ENCODE results near the gene PKDCC.

The PKDCC gene

GRCh38 chr2:42092084-42092996, 44.5 kb downstream of the PKDCC start:
- DNase-seq, result no peak

GRCh38 chr2:42094114-42094513, 46.3 kb downstream of the PKDCC start:
- no peak for DNase-seq

- DNase-seq, result peak; percentile 87
Observed at GRCh38 chr2:42095923-42096408, 48.1 kb downstream of the PKDCC start.

- no peak for DNase-seq
Observed at GRCh38 chr2:42096869-42097591, 49.2 kb downstream of the PKDCC start.

GRCh38 chr2:42098571-42099437, 51.0 kb downstream of the PKDCC start:
- DNase-seq, result no peak

- no peak for DNase-seq
Observed at GRCh38 chr2:42099438-42100173, 51.8 kb downstream of the PKDCC start.

- DNase-seq, result no peak
Observed at GRCh38 chr2:42100683-42101205, 52.9 kb downstream of the PKDCC start.

- DNase-seq, result no peak
Observed at GRCh38 chr2:42101206-42102023, 53.6 kb downstream of the PKDCC start.

- DNase-seq, result no peak
Observed at GRCh38 chr2:42102024-42102590, 54.3 kb downstream of the PKDCC start.

- no peak for DNase-seq
Observed at GRCh38 chr2:42102591-42103450, 55.0 kb downstream of the PKDCC start.

- DNase-seq, result no peak
Observed at GRCh38 chr2:42103829-42104228, 56.0 kb downstream of the PKDCC start.

- DNase-seq, result no peak
Observed at GRCh38 chr2:42104621-42105020, 56.8 kb downstream of the PKDCC start.

- DNase-seq, result peak; percentile 59
Observed at GRCh38 chr2:42105330-42106256, 57.8 kb downstream of the PKDCC start.

GRCh38 chr2:42106257-42106816, 58.5 kb downstream of the PKDCC start:
- no peak for DNase-seq

GRCh38 chr2:42107249-42108042, 59.6 kb downstream of the PKDCC start:
- DNase-seq, result no peak
